ENCODE measurements around the gene PTGDR2.

PTGDR2 gene

GRCh38 chr11:60855726-60856633 is at the start of gene PTGDR2:
Gene PTGDR2 (minus strand): TSS chr11:60855950. CDS start chr11:60853722, 2,228 bp downstream.
- DNase-seq (ENCODE audit: extremely low read depth in 1 of 2, low read depth in 1 of 2) = no peak

DNA sequence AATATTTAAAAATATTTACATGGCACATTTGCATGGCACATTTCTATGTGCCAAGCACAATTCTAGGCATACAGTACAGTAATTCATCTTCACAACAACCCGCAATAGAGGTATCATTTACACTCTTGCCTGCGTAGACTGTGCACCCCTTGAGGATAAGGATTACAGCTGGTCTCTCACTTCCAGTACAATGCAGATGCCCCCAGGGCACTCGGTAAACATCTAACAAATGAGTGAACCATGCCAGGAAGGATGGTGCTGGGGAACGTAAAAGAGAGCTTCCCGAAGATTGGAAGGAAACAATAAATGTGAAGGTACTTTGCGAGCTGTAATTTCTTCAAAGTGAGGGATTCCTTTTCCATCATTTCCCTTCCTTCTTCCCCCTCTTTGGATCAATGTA is 49.3 kb upstream of the PTGDR2 start:
- no peak for DNase-seq (ENCODE audit: extremely low read depth in 1 of 2, low read depth in 1 of 2)

DNA sequence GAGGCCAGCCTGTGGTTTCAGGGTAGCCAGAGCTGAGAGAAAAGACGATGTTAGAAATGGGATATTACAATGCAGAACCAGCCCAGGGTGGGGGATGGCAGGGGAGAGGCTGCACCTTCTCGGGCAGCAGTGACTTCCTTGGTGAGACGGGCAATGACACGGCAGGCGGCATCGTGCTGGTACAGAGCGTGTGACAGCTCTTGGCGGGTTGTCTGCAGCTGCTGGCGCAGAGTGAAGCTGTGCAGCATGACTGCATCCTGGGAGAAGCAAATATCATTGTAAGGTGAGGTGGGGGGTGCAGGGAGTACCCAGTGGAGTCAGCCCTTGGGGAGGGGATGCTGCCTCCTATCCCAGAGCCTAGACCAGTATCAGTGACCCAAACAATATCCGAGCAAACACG is 46.9 kb upstream of the PTGDR2 start:
- no peak for DNase-seq (ENCODE audit: extremely low read depth in 1 of 2, low read depth in 1 of 2)

DNA sequence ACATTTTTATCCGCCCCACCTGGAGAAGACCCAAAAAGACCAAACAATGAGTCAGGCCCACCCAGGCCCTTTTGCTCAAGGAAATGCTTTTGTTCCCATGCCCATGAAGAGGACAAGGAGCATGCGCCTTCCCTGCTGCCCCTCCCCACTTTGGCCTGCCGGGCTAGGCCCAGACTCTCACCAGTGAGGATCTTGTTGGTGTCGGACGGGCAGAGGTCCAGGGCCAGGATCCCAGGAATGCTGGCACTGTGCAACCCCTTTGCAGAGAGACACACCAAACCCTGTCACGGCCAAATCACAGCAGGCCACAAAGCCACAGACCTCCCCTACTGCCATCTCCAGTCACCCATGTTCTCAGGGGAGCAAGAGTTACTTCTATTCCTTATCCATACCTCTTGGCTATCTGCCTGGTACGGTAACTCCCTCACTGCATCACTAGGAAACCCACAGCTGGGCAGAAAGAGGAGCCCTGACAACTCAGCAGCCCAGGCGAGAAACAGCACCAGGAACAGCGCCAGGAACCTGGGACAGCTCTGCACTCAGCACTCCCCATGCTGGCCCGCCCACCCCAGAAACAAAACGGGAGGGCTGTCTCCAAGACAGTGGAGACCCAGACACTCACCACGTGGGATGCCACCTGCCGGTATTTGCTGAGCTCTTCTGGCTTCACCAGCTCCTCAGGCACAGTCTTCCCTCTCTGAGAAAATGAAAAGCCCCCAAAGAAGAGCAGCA is 45.1 kb upstream of the PTGDR2 start:
- DNase-seq (ENCODE audit: extremely low read depth in 1 of 2, low read depth in 1 of 2) = no peak

- DNase-seq (ENCODE audit: extremely low read depth in 1 of 2, low read depth in 1 of 2) = no peak
These were observed 44.2 kb upstream of the PTGDR2 start for GRCh38 chr11:60899977-60900376.

DNA sequence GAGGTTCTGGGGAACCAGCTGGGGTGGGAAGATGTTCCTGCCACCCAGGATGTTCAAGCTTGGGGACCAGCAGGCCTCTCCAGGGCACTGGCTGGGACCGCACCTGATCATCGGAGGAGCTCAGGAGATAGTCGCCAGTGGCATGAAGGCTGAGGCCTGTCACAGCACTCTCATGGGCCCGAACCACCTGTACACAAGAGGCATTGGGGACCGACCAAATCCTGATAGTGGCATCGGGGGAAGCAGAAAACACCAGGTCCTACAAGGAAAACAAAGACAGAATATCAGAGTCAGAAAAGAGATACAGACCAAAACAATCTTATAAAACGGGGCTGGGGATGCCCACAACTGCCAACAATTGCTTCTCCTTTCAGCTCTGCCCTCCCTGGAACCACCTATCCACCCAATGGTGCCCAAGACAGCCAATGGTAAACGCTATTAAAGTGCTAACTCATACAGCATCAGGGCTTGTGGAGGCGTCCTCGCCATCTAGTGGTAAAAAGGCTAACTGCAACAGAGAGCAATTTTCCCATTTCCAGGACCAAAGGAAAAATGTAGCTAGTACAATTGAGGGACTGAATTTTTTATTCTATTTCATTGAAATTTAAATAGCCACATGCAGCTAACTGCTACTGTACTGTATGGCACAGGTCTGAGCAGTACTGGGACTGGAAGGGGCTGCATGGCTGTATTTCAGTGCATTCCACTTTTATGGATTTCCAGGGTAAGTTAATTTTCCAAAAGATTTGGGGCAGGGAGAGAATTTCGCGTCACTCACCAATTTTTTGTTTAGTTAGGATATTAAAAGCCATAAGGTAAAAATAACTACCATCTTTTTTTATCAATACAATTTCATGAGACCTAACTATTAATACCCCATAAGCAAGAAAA is 43.5 kb upstream of the PTGDR2 start:
- DNase-seq (ENCODE audit: extremely low read depth in 1 of 2, low read depth in 1 of 2) = no peak

DNA sequence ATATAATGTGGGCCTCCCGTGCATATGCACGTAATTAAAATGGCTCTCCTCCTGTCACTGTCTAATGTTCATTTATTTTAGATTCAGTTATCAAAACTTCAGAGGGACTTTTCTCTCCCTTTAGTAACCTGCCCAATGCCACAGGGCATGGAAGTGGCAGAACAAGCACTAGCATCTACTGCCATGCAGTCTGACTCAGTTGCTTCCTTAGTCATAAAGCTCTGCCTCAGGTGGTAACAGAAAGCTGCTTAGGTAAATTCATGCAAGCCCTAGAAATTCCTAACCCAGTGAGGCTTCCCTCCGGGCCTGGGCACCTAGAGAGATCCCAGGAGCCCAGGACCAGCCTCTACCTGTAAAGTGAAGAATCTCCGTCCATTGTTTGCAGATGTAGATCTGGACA is 41.7 kb upstream of the PTGDR2 start:
- DNase-seq (ENCODE audit: extremely low read depth in 1 of 2, low read depth in 1 of 2) = no peak

DNA sequence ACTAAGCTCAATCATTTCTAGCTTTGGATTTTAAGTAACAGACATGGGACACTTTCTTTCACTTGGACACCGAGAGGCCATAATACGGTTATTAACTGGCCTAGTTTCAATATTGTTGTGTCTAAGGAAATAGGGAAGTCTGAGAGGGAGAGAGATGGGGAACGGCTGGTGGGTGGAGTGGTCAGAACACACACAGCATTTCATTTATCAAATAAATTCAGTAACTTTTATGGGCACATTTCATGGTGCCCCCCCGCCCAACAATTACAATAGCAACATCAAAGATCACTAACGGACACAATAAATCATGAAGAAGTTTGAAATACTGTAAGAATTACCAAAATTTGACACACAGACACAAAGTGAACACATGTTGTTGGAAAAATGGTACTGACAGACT is 39.9 kb upstream of the PTGDR2 start:
- no peak for DNase-seq (ENCODE audit: extremely low read depth in 1 of 2, low read depth in 1 of 2)

GRCh38 chr11:60891103-60891741 is 35.5 kb upstream of the PTGDR2 start:
- no peak for DNase-seq (ENCODE audit: extremely low read depth in 1 of 2, low read depth in 1 of 2)

- no peak for DNase-seq (ENCODE audit: extremely low read depth in 1 of 2, low read depth in 1 of 2)
These were observed 34.9 kb upstream of the PTGDR2 start for GRCh38 chr11:60890696-60891095.

DNA sequence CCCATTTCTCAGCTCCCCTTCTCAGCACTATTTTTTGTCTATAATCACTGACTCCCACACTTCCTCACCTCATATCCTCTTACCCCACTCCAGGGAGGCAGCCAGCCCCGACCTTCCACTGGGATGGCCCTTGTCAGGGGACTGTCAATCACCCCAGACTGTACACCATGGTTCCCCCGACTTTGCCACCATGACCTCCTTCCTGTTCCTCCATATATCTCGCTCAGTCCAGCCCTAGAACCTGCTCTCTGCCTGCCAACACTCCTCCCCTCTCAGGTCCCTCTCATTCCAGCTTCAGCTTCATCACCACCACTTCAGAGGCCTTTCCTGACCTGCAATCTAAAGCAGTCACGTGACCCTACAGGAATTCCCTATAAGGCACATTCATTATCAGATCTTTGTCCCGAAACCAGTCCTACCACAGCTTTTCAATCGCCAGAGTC is 34.1 kb upstream of the PTGDR2 start:
- no peak for DNase-seq (ENCODE audit: extremely low read depth in 1 of 2, low read depth in 1 of 2)

GRCh38 chr11:60887556-60887955 is 31.8 kb upstream of the PTGDR2 start:
- no peak for DNase-seq (ENCODE audit: extremely low read depth in 1 of 2, low read depth in 1 of 2)

- DNase-seq (ENCODE audit: extremely low read depth in 1 of 2, low read depth in 1 of 2) = no peak
These were observed 25.0 kb upstream of the PTGDR2 start for GRCh38 chr11:60880643-60881282.

- DNase-seq (ENCODE audit: extremely low read depth in 1 of 2, low read depth in 1 of 2) = no peak
These were observed 24.3 kb upstream of the PTGDR2 start for GRCh38 chr11:60879971-60880588.

GRCh38 chr11:60879104-60879503 is 23.4 kb upstream of the PTGDR2 start:
- no peak for DNase-seq (ENCODE audit: extremely low read depth in 1 of 2, low read depth in 1 of 2)

- no peak for DNase-seq (ENCODE audit: extremely low read depth in 1 of 2, low read depth in 1 of 2)
These were observed 22.7 kb upstream of the PTGDR2 start for GRCh38 chr11:60878245-60879101.

DNA sequence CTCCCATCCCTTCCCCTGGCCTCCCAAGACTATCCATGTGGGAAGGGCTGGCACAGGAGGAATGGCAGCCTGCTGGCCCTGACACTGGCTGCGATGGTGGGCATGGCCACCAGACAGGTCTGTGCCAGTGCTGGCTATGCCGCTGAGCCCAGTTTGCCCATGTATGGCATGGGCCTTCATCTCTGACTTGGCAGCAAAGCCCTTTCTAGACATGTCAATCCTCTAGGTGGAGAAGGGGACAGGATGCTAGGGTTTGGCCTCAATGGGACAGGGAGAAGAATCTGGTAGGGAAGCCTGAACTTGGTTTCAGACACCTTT is 20.4 kb upstream of the PTGDR2 start:
- no peak for DNase-seq (ENCODE audit: extremely low read depth in 1 of 2, low read depth in 1 of 2)

- no peak for DNase-seq (ENCODE audit: extremely low read depth in 1 of 2, low read depth in 1 of 2)
These were observed 19.8 kb upstream of the PTGDR2 start for GRCh38 chr11:60875366-60876167.
